Measurements from ENCODE around the gene UBR2.
"Not testable (repeated sequence)": the region's sequence is repeated elsewhere in the genome, so short reads cannot be mapped to it uniquely, and the experiment has no call there.

The UBR2 gene

DNA sequence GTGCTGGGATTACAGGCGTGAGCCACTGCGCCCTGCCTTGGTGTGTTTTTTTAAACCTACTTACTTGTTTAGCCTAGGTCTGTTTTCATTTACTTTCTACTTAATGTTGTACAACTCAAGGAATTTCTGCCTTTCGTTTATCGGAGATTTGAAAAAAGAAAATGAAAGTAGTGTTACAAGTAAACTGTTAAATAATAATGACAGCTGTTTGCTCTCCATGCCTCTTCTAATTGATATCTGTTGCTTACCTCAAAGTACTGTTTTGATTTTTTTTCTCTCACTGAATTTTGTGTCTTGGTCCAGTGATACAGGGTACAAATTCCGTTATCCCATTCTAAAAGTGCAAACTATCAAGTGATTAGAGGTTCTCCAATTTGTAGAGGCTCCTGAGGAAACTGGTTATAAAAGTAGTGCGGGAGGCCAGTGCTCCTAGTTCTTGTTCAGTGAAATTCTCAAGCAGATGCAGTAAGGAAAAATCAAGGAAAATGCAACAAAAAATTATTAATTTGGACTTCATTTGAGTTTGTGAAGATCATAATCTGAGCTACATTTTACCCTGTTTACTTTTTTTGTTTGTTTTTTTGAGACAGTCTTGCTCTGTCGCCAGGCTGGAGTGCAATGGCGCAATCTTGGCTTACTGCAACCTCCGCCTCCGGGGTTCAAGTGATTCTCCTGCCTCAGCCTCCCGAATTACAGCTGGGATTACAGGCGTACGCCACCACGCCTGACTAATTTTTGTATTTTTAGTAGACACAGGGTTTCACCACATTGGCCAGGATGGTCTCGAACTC, 2.2 kb downstream of the UBR2 start:
- TF ChIP-seq CTCF (conservative IDR thresholded peaks at IDR 0.05; ENCODE audit: low read length) (no peak), EZH2phosphoT487 (IDR thresholded peaks at IDR 0.05; ENCODE audit: borderline replicate concordance) (no peak)
- Histone ChIP-seq H3K27me3 (ENCODE audit: insufficient read depth, low read length, poor library complexity, severe bottlenecking) (no peaks in the 10 kb centered on the region), H3K9ac (ENCODE audit: low read depth, low read length, poor library complexity, severe bottlenecking) (peak overlapping the region; percentile 88), H3K4me3 (ENCODE audit: low read length, poor library complexity, severe bottlenecking) (peak overlapping the region; percentile 79), H3F3A (ENCODE audit: low read depth) (no peaks in the 10 kb centered on the region; the same call in 1 of the 2 replicates), H3K4me1 (ENCODE audit: insufficient read depth, low read length, poor library complexity, severe bottlenecking) (peaks cover 36% of the 10 kb centered on the region), H3K4me2 (ENCODE audit: low read depth, low read length, poor library complexity, severe bottlenecking) (peak overlapping the region; percentile 99), H3K9me3 (ENCODE audit: insufficient read depth, low read depth, low read length) (no peaks in the 10 kb centered on the region), H2AFZ (ENCODE audit: low read length) (no peak overlapping the region; the same call in 1 of the 2 replicates), H3K36me3 (ENCODE audit: insufficient read depth, low read length) (no peaks in the 10 kb centered on the region), H3K79me2 (ENCODE audit: insufficient read depth, low read length) (peaks cover 68% of the 10 kb centered on the region), H3K9me2 (replicated peaks; ENCODE audit: low read depth, low read length) (no peaks in the 10 kb centered on the region), H4K20me1 (ENCODE audit: insufficient read depth, low read length, poor library complexity, severe bottlenecking) (peaks cover 15% of the 10 kb centered on the region)

DNA sequence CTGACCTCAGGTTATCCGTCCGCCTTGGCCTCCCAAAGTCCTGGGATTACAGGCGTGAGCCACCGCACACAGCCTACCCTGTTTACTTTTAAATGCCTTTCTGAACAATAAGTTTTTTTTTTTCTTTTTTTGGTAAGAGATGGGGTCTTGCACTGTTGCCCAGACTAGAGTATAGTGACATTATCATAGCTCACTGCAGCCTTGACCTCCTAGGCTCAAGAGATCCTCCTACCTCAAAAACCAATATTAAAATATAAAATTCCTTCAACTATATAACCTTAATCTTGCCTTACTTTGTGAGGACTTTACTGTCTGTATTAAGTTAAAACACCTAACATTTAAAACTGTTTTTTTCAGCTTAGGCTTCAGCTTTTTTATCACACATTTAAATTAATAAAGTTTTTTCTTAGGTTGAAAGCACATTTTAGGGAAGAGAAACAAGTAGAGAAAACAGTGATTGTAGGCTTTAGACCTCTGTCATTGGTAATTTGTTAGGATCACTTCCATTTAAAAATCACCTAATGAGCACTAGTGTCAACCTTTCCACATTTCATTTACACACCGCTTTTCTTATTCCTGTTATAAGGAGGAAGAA, 2.9 kb downstream of the UBR2 start:
- Histone ChIP-seq H3K4me3 (ENCODE audit: low read length, poor library complexity, severe bottlenecking) (peak overlapping the region; percentile 79), H3K27me3 (ENCODE audit: insufficient read depth, low read length, poor library complexity, severe bottlenecking) (no peaks in the 10 kb centered on the region), H3K9me2 (replicated peaks; ENCODE audit: low read depth, low read length) (no peaks in the 10 kb centered on the region), H3K9ac (ENCODE audit: low read depth, low read length, poor library complexity, severe bottlenecking) (no peak overlapping the region), H3F3A (ENCODE audit: low read depth) (no peaks in the 10 kb centered on the region; the same call in 1 of the 2 replicates), H3K36me3 (ENCODE audit: insufficient read depth, low read length) (no peaks in the 10 kb centered on the region), H3K79me2 (ENCODE audit: insufficient read depth, low read length) (peaks cover 75% of the 10 kb centered on the region), H4K20me1 (ENCODE audit: insufficient read depth, low read length, poor library complexity, severe bottlenecking) (peaks cover 15% of the 10 kb centered on the region), H3K4me1 (ENCODE audit: insufficient read depth, low read length, poor library complexity, severe bottlenecking) (peaks cover 42% of the 10 kb centered on the region), H2AFZ (ENCODE audit: low read length) (no peak overlapping the region), H3K4me2 (ENCODE audit: low read depth, low read length, poor library complexity, severe bottlenecking) (peak overlapping the region; percentile 99), H3K9me3 (ENCODE audit: insufficient read depth, low read depth, low read length) (no peaks in the 10 kb centered on the region)
- no peak for TF ChIP-seq CTCF (conservative IDR thresholded peaks at IDR 0.05; ENCODE audit: low read length)
- no peak for TF ChIP-seq EZH2phosphoT487 (IDR thresholded peaks at IDR 0.05; ENCODE audit: borderline replicate concordance)

GRCh38 chr6:42567237-42567636, 3.4 kb downstream of the UBR2 start:
- not testable (repeated sequence) for H3K9me3 ChIP-seq (ENCODE audit: insufficient read depth, low read depth, low read length); H3K27me3 ChIP-seq (ENCODE audit: insufficient read depth, low read length, poor library complexity, severe bottlenecking); H3K9ac ChIP-seq (ENCODE audit: low read depth, low read length, poor library complexity, severe bottlenecking); H3K9me2 ChIP-seq (replicated peaks; ENCODE audit: low read depth, low read length); H2AFZ ChIP-seq (ENCODE audit: low read length); H3F3A ChIP-seq (ENCODE audit: low read depth); H3K36me3 ChIP-seq (ENCODE audit: insufficient read depth, low read length)
- Histone ChIP-seq H3K79me2 (ENCODE audit: insufficient read depth, low read length) (peaks cover 80% of the 10 kb centered on the region), H3K4me2 (ENCODE audit: low read depth, low read length, poor library complexity, severe bottlenecking) (peak overlapping the region; percentile 99), H3K4me3 (ENCODE audit: low read length, poor library complexity, severe bottlenecking) (peak overlapping the region; percentile 79), H4K20me1 (ENCODE audit: insufficient read depth, low read length, poor library complexity, severe bottlenecking) (peaks cover 15% of the 10 kb centered on the region), H3K4me1 (ENCODE audit: insufficient read depth, low read length, poor library complexity, severe bottlenecking) (peaks cover 47% of the 10 kb centered on the region)

Data from Loucy (cell line).